ENCODE results near the gene GLYATL1. TPM values are rescaled to one million over a fixed set of nuclear protein-coding genes. Genes with fewer than 3 reads are reported as not detected.

GLYATL1 gene
- total and polyA plus RNA-seq, 2 of the 8 experiments (the other 6 are each of a cell fraction or from before 2014, with no cell fraction given): 8.6 to 10.7 TPM

GRCh38 chr11:58907780-58908179 lies 31.5 kb upstream of the GLYATL1 start:
- Histone ChIP-seq H4K8ac (ENCODE audit: extremely low read depth, insufficient read depth, low read length) (no peak overlapping the region), H3K4ac (replicated peaks; ENCODE audit: insufficient read length, low read depth, low read length) (no peak overlapping the region), H3K4me1 (replicated peaks in 1 of 4; ENCODE audit: control insufficient read depth in 3 of 4, insufficient read depth in 4 of 4, low read length in 3 of 4) (no peaks in the 10 kb centered on the region; a peak in 1 of 7 replicates), H2AFZ (ENCODE audit: low read length) (no peak overlapping the region), H2BK15ac (ENCODE audit: low read length) (no peak overlapping the region), H2AK5ac (ENCODE audit: low read depth, low read length) (no peak overlapping the region), H3K4me2 (ENCODE audit: insufficient read depth in 1 of 2, low read depth in 2 of 2, low read length in 2 of 2) (no peak overlapping the region), H4K5ac (ENCODE audit: insufficient read length, low read depth, low read length) (no peak overlapping the region), H2BK20ac (ENCODE audit: low read length) (no peak overlapping the region), H2BK5ac (ENCODE audit: low read depth, low read length) (no peak overlapping the region), H3K4me3 (ENCODE audit: extremely low read depth in 1 of 4, insufficient read depth in 2 of 4, low read depth in 3 of 4, low read length in 4 of 4) (no peak overlapping the region), H3K23me2 (ENCODE audit: low read depth, low read length) (peaks cover 9% of the 10 kb centered on the region), H4K20me1 (replicated peaks in 1 of 2; ENCODE audit: control insufficient read depth in 1 of 2, insufficient read depth in 2 of 2, low read length in 2 of 2) (no peaks in the 10 kb centered on the region), H3K18ac (ENCODE audit: extremely low read depth, low read length) (no peak overlapping the region), H2BK120ac (replicated peaks; ENCODE audit: low read depth, low read length) (no peak overlapping the region), H3K23ac (ENCODE audit: insufficient read length) (no peak overlapping the region), H3K9me3 (ENCODE audit: insufficient read depth in 2 of 2, low read depth in 1 of 2, low read length in 1 of 2) (no peaks in the 10 kb centered on the region), H3K14ac (ENCODE audit: insufficient read length) (no peak overlapping the region), H3K79me2 (ENCODE audit: control insufficient read depth in 1 of 2, insufficient read depth in 2 of 2, low read length in 2 of 2) (0 out of 4 replicates have a peak, but pooled peaks cover 0 to 7% of the 10 kb centered on the region in 2 experiments), H3K36me3 (ENCODE audit: control insufficient read depth in 2 of 4, insufficient read depth in 4 of 4, low read length in 3 of 4) (no peaks in the 10 kb centered on the region), H3K27ac (ENCODE audit: low read depth, low read length) (no peak overlapping the region), H2BK12ac (ENCODE audit: low read depth, low read length) (no peak overlapping the region), H4K91ac (replicated peaks; ENCODE audit: insufficient read length, low read length) (no peak overlapping the region), H3K56ac (replicated peaks; ENCODE audit: insufficient read length, low read depth, low read length) (no peak overlapping the region), H3K9ac (replicated peaks in 1 of 4; ENCODE audit: extremely low read depth in 1 of 4, low read depth in 3 of 4, low read length in 3 of 4) (no peak overlapping the region), H3K79me1 (ENCODE audit: low read depth, low read length) (no peaks in the 10 kb centered on the region), H3K27me3 (replicated peaks in 1 of 4; ENCODE audit: control insufficient read depth in 3 of 4, extremely low read depth in 1 of 4, insufficient read depth in 3 of 4, low read length in 3 of 4) (peaks cover 4 to 12% (median 10%) of the 10 kb centered on the region in 4 experiments; a peak in 6 of 7 replicates)
- ChIA-PET POLR2A (ENCODE audit: partially characterized antibody) (interaction anchor here (1.2 kb wide), 1 partner anchor 17 kb away, joined by 3 read pairs; no protein-coding TSS in a partner anchor), CTCF (ENCODE audit: partially characterized antibody) (interaction anchor here (1.0 to 4.3 kb wide), 5 partner anchors 16 to 255 kb away, joined by 3 to 96 read pairs (median 9); no protein-coding TSS in a partner anchor)
- WGBS, 2 experiments (ENCODE audit: extremely low coverage in 1 of 2, insufficient coverage in 1 of 2, insufficient read length in 1 of 2, insufficient replicate concordance in 2 of 2, low coverage in 1 of 2, low lambda C conversion rate in 2 of 2, missing lambda C conversion rate in 1 of 2): 85% methylated on average over 3 of the region's 3 CpGs; no CpG with 5 or more reads in 1 of the 2 experiments
- no peak for DNase-seq (ENCODE audit: low read depth in 1 of 2, low spot score in 2 of 2)
- FAIRE-seq: no peak
- TF ChIP-seq ZNF274 (IDR thresholded peaks at IDR 0.05; ENCODE audit: borderline replicate concordance, extremely low read depth, low read length) (no peak), GTF2F1 (IDR thresholded peaks at IDR 0.05; ENCODE audit: borderline replicate concordance, low read depth, low read length) (no peak), E2F6 (IDR thresholded peaks at IDR 0.05) (no peak), SP1 (IDR thresholded peaks at IDR 0.05; ENCODE audit: low read depth, low read length) (no peak), SIRT6 (IDR thresholded peaks at IDR 0.05; ENCODE audit: low read length) (no peak), CTCF (IDR thresholded peaks at IDR 0.05; ENCODE audit: control extremely low read depth in 1 of 3, insufficient read depth in 1 of 3, low read depth in 1 of 3, low read length in 3 of 3) (no peak), CHD2 (IDR thresholded peaks at IDR 0.05; ENCODE audit: low read length) (no peak), ATF3 (IDR thresholded peaks at IDR 0.05; ENCODE audit: insufficient read depth, low read depth, low read length) (no peak), NRF1 (IDR thresholded peaks at IDR 0.05; ENCODE audit: low read depth, low read length) (no peak)
